Epidermal melanocyte (primary cell): ENCODE data around the gene CYBA.

Source experiments
- DNase-seq: peaks from one replicate; pipeline ENCODE4 v3.0.0; 2011; ENCODE audit warnings: low spot score; ENCODE audit not compliant: insufficient read length

CYBA gene

DNA sequence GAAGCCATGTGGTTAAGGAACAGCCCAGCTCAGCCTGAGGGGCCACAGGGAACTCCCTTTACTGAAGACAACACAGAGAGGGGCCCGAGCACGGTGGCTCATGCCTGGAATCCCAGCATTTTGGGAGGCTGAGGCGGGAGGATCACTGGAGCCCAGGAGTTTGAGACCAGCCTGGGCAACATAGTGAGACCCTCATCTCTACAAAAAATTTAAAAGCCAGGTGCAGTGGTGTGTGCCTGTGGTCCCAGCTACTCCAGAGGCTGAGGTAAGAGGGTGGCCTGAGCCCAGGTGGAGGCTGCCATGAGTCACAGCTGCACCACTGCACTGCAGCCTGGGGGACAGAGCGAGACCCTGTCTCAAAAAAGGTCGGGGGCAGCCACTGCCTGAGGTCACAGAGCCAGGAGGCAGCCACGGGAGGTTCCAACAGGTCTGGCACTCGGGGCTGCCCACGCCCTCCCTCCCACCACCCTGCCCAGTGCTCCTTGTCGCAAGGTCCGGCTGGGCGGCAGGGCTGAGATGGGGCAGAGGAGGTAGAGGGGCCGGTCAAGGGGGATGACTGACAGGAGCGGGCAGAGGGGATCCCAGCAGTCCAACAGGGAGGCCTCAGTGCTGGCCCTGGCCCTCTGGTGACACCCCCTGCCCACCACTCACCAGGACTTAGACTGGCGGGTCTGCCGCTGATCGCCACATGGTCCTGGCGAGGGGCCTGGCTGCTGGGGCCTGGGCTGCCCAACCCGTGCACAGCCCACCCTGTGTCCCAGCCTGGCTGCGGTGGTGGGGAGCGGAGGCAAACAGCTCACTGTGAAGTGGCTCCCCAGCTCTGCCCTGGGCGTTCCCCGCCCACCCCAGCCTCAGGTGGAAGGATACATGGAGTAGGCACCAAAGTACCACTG, 3.4 kb downstream of the CYBA start:
- DNase-seq = peak; percentile 16

- DNase-seq = no peak
Measured at GRCh38 chr16:88646345-88647034, 4.4 kb downstream of the CYBA start.

DNA sequence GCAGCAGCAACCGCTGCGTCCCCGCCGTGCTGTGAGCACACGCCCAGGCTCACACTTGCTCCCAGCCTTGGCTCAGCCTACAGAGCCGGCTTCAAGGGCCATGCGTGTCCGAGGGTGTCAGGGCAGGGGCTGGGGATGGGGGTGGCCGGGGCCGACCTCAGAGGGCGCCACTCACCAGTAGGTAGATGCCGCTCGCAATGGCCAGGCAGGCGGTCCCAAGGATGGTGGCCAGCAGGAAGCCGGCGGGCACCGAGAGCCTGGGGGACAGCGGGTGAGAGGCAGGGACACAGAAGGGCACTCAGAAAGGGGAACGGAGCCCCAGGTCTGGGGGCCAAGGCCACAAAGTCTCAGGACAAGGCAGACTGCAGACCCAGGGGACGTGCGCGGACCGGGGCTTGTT, 4.9 kb downstream of the CYBA start:
- no peak for DNase-seq

GRCh38 chr16:88645455-88645854, 5.4 kb downstream of the CYBA start:
- DNase-seq = no peak

- no peak for DNase-seq
Measured at GRCh38 chr16:88643644-88643932, 7.3 kb downstream of the CYBA start.

DNA sequence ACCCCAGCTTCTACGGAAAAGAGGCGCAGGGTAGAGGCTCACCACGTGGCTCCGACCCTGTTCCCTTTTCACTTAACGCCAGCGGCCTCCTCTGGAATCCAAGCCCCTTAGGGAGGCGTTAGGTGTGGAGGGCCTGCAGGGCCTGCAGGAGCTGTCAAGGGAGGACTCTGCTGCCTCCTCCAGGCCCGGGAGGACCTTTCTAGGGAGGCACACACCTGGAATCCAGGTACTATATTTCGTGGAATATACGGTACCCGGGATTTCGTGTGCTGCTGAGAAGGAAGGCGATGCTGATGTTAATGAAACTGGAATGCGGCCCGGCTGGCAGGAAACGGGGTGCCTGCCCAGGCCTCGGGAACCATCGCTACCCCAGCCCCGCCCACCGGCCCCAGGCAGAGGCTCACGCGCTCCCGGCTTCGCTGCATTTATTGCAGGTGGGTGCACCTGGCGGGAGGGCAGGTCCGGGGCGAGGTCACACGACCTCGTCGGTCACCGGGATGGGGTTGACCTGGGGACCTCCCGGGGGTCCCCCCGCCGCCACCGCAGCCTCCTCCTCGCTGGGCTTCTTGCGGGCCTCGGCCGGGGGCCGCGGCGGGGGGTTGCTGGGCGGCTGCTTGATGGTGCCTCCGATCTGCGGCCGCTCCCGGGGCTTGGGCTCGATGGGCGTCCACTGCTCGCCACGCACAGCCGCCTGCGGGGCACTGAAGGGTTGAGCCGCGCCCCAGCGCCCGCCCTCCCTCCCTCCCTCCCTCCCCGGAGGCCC, 7.8 kb downstream of the CYBA start:
- no peak for DNase-seq

GRCh38 chr16:88640498-88641247, 10.2 kb downstream of the CYBA start:
- no peak for DNase-seq

DNA sequence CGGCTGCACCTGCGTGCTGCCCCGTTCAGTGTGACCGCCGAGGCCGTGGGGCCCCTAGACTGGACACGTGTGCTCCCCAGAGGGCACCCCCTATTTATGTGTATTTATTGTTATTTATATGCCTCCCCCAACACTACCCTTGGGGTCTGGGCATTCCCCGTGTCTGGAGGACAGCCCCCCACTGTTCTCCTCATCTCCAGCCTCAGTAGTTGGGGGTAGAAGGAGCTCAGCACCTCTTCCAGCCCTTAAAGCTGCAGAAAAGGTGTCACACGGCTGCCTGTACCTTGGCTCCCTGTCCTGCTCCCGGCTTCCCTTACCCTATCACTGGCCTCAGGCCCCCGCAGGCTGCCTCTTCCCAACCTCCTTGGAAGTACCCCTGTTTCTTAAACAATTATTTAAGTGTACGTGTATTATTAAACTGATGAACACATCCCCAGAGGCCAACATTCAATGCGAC, 10.8 kb downstream of the CYBA start:
- DNase-seq = no peak

GRCh38 chr16:88639231-88640038, 11.4 kb downstream of the CYBA start:
- DNase-seq = no peak

- no peak for DNase-seq
Measured at GRCh38 chr16:88638323-88639230, 12.3 kb downstream of the CYBA start, which contains the start of gene IL17C. TSS of gene IL17C (plus strand) at chr16:88638572. CDS start at chr16:88638642, 70 bp downstream.

GRCh38 chr16:88636488-88637265, 14.2 kb downstream of the CYBA start:
- no peak for DNase-seq

DNA sequence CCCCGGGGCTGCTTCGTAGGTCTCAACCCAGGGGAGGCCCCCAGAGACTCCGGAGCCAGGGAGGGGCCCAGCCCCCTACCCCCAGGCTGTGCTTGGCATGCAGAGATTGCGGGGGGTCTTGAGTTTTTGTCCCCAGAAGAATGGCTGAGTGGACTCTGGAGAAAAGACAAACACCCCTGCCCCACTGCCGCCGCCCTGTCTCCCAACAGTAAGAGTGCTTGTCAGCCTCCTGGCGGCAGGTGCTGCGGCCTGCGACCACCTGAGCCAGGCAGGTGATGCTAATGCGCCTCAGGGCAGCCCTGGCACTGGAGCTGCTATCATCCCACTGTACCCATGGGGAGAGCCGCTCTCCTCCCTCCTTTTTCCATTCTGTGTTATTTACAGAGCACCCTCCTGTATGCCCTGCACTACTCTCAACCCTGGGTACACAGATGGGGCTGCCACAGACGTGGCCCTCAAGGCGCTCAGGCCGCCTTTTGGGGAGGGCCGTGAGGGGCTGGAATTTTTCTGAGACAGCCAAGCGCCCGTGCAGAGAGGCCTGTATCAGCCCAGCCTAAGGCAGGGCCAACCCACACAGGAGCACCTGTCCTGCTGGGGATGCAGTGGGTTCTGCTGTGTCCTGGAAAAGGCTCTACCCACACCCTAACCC, 15.1 kb downstream of the CYBA start:
- DNase-seq = no peak

DNA sequence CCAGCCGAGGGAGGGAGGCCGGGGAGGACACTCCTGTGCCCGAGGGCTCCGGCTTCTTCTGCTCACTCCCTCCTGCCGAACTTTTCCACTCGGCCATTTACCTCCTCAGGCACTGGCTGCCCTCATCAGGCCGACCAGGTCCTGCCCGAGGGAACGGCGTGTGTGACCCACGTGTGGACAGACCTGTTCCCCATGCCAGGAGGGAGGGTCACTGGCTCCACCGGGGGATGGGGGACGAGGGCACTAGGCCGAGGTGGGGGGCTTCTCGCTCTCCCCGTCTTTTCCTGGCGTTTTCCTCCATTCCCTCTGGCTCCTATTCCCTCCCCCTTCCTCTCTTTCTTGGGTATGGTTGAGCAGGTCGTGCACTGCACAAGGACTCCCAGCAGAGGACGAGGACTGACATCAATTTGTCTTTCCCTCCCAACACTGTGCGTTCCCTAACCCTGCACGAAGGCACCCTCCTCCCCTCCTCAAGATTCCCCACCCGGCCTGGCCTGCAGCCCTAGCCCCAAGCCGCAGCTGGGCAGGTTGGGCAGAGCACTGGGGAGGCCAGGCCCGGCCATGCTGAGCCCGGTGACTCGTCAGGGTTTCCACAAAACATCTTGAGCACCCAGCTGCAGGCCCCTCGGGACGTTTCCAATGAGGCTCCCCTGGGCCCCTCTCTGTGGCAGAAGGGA, 15.7 kb downstream of the CYBA start:
- no peak for DNase-seq

DNA sequence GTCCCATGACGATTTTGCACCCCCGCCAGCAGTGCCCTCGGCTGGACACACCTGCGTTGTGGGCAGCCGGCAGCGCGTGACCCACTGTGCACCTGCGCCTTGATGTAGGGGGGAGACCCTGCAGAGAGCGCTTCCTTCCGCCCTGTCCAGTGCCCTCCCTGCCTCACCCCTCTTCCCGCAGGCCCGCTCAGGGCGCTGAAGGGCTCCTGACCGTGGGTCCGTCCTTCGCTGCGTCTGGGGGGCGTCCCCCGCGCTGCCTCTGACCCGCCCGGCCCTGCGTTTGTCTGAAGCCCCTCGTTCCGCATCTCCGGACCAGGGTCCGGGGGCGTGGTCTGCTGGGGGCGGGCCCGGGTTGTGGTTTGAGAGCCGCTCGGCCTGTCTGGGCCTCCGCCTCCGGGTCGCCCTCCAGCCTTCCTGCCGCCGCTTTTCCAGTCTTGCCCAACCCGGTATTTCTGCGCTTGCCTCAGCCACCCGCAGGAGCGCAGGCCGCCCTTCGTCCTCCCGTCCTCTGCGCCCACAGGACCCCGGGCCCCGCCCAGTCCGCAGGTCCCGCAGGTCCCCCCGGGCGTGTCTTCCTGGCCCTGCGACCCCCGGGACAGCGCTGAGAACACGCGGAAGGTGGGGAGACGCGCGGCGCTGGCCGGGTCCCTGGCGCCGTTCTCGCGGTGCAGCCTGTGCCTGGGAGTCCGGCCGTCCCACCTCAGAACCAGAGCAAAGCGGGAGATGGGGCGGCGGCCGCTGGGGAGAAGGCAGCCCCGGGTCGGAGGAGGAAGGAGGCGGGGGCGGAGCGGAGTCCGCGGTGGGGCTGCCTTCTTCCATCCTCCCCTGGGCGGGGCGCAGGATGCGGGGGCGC, 16.5 kb downstream of the CYBA start:
- peak; percentile 64 for DNase-seq

DNA sequence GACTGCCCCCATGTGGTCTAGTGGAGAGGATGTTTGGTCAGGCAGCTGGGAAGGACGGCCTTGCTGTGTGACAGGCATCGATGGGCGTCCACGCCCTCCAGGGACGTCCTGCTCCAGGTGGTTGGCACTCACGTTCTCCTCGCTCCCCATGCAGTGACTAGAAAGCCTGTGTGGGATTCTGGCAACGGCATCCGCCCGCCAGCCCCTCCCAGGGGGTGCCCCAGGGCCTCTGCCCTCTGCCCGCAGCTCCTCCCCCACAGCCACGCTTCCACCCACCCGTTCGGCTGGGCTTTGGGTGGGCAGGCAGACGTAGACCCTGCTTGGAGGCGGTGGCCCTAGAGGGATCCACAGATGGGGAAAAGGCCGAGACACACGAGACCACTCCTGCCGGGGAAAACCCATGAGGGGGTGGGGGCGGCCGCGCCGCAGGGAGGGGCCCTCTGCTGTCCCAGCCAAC, 17.1 kb downstream of the CYBA start:
- no peak for DNase-seq

DNA sequence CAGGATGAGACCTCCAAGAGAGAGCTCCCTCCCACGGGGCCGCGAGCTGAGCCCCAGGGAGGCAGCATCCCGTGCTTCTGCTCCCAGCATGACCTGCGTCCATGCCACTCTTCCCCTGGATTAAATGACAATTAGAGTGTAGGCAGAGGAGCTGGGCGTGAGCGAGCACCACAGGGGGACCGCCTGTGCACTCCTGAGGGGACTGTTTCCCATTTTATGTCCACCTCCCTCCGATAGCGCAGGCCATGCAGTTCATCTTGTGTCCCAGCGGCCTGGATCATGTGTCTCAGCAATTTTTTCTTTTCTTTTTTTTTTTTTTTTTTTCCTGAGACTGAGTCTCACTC, 18.3 kb downstream of the CYBA start:
- DNase-seq = no peak
